GM23338 (cell line): ENCODE data around the gene TMEM154. TPM values are rescaled to one million over a fixed set of nuclear protein-coding genes. Genes with fewer than 3 reads are reported as not detected.

Experiments used
- ATAC-seq: fragments of 200-7000 bp; cut with Tn5 transposase; 3 replicates; pipeline ENCODE4 v1.9.1; 2020
- DNase-seq: peaks from one replicate; pipeline ENCODE4 v3.0.0-alpha.2; 2015; ENCODE audit warnings: low spot score
- H2AFZ ChIP-seq: fragments of 200-600 bp; sonication (generic); 2 replicates; pipeline ENCODE4 v1.8.0; 2016; ENCODE audit warnings: antibody characterized with exemption, mild to moderate bottlenecking, moderate library complexity
- H3F3A ChIP-seq: fragments of 200-600 bp; sonication (generic); replicated peaks from 2 replicates; pipeline ENCODE4 v1.8.0; 2017; ENCODE audit warnings: antibody characterized with exemption, mixed run types, low read depth
- H3K27ac ChIP-seq: fragments of 200-600 bp; sonication (generic); 2 replicates; pipeline ENCODE4 v1.6.1; 2016; ENCODE audit warnings: low read depth
- H3K27me3 ChIP-seq: fragments of 200-600 bp; sonication (generic); 2 replicates; pipeline ENCODE4 v1.8.0; 2016; ENCODE audit warnings: mild to moderate bottlenecking, mixed run types, moderate library complexity; ENCODE audit not compliant: insufficient read depth
- H3K36me3 ChIP-seq: fragments of 200-600 bp; sonication (generic); 2 replicates; pipeline ENCODE4 v1.8.0; 2016; ENCODE audit warnings: mild to moderate bottlenecking; ENCODE audit not compliant: insufficient read depth
- H3K4me1 ChIP-seq: fragments of 200-600 bp; sonication (generic); 2 replicates; pipeline ENCODE4 v1.8.0; 2016; ENCODE audit warnings: mild to moderate bottlenecking, moderate library complexity; ENCODE audit not compliant: insufficient read depth
- H3K4me2 ChIP-seq: fragments of 200-600 bp; sonication (generic); 2 replicates; pipeline ENCODE4 v1.7.1; 2017; ENCODE audit warnings: mixed run types
- H3K4me3 ChIP-seq: fragments of 200-600 bp; sonication (generic); 2 replicates; pipeline ENCODE4 v1.6.1; 2016; ENCODE audit warnings: mixed run types
- H3K79me2 ChIP-seq: fragments of 200-600 bp; sonication (generic); replicated peaks from 2 replicates; pipeline ENCODE4 v1.8.0; 2017; ENCODE audit warnings: mild to moderate bottlenecking; ENCODE audit not compliant: insufficient read depth
- H3K9me2 ChIP-seq: fragments of 200-600 bp; sonication (generic); 2 replicates; pipeline ENCODE4 v1.8.0; 2017; ENCODE audit not compliant: insufficient read depth
- H4K20me1 ChIP-seq: fragments of 200-600 bp; sonication (generic); replicated peaks from 2 replicates; pipeline ENCODE4 v1.8.0; 2017; ENCODE audit warnings: mild to moderate bottlenecking; ENCODE audit not compliant: insufficient read depth
- H3K27ac Mint-ChIP-seq: 2 replicates; pipeline ENCODE4 v1.8.0; 2020; ENCODE audit warnings: inconsistent platforms, mild to moderate bottlenecking, moderate library complexity, mixed read lengths
- H3K27me3 Mint-ChIP-seq: 3 replicates; pipeline ENCODE4 v1.8.0; 2022; ENCODE audit warnings: low read depth, mild to moderate bottlenecking, moderate library complexity, mixed read lengths, inconsistent platforms; ENCODE audit not compliant: insufficient read depth, poor library complexity
- H3K36me3 Mint-ChIP-seq: 3 replicates; pipeline ENCODE4 v1.8.0; 2021; ENCODE audit warnings: low read depth, mild to moderate bottlenecking, inconsistent platforms, moderate library complexity, mixed read lengths
- H3K4me1 Mint-ChIP-seq: 3 replicates; pipeline ENCODE4 v1.8.0; 2020; ENCODE audit warnings: mild to moderate bottlenecking, inconsistent platforms, mixed read lengths
- H3K4me3 Mint-ChIP-seq: 3 replicates; pipeline ENCODE4 v1.8.0; 2021; ENCODE audit warnings: moderate library complexity, mild to moderate bottlenecking, inconsistent platforms, mixed read lengths
- H3K9me3 Mint-ChIP-seq: 3 replicates; pipeline ENCODE4 v1.8.0; 2020; ENCODE audit warnings: moderate library complexity, mild to moderate bottlenecking, inconsistent platforms, mixed read lengths
- CREB1 ChIP-seq: fragments of 250-450 bp; sonication (Bioruptor Pico); IDR thresholded peaks from 2 replicates; pipeline ENCODE4 v1.5.0; 2020; ENCODE audit warnings: low read depth, mild to moderate bottlenecking, moderate library complexity
- CTCF ChIP-seq, 2 experiments: fragments of 200-600 bp in 1 of 2; sonication (generic) in 1 of 2; conservative IDR thresholded peaks; 2 replicates each; pipeline versions ENCODE4 v1.5.1 to v1.6.1; 2016 to 2017; ENCODE audit warnings: antibody characterized with exemption in 2 of 2, low read depth in 2 of 2, mild to moderate bottlenecking in 2 of 2, moderate library complexity in 1 of 2
- EZH2 ChIP-seq: fragments of 200-600 bp; sonication (generic); IDR thresholded peaks from one replicate; pipeline ENCODE4 v1.8.0; 2017; ENCODE audit warnings: antibody characterized with exemption, mild to moderate bottlenecking, low read depth; ENCODE audit not compliant: unreplicated experiment
- EZH2phosphoT487 ChIP-seq: fragments of 200-600 bp; sonication (generic); IDR thresholded peaks from one replicate; pipeline ENCODE4 v1.8.1; 2018; ENCODE audit warnings: antibody characterized with exemption; ENCODE audit not compliant: unreplicated experiment
- JUNB ChIP-seq: IDR thresholded peaks from one replicate; pipeline ENCODE4 v1.6.1; 2016; ENCODE audit warnings: antibody characterized with exemption; ENCODE audit not compliant: unreplicated experiment
- NANOG ChIP-seq: IDR thresholded peaks from 2 replicates; pipeline ENCODE4 v1.6.1; 2016; ENCODE audit warnings: antibody characterized with exemption, borderline replicate concordance
- POLR2AphosphoS5 ChIP-seq: IDR thresholded peaks from 2 replicates; pipeline ENCODE4 v1.6.1; 2016; ENCODE audit warnings: antibody characterized with exemption, low read depth
- STAT1 ChIP-seq: IDR thresholded peaks from one replicate; pipeline ENCODE4 v1.6.1; 2016; ENCODE audit warnings: antibody characterized with exemption; ENCODE audit not compliant: unreplicated experiment
- ZNF331 ChIP-seq: fragments of 250-450 bp; sonication (Bioruptor Pico); IDR thresholded peaks from 2 replicates; pipeline ENCODE4 v1.5.0; 2020; ENCODE audit warnings: low read depth, mild to moderate bottlenecking, moderate library complexity
- ZNF462 ChIP-seq: fragments of 250-450 bp; sonication (Bioruptor Pico); IDR thresholded peaks from 2 replicates; pipeline ENCODE4 v1.5.0; 2020; ENCODE audit warnings: mild to moderate bottlenecking, moderate library complexity
- polyA plus RNA-seq: library from polyadenylated mRNA; unstranded; fragments of >200 nt; fragmentation: Nextera tagmentation; extraction: Ambion mirVana; gene quantifications from 2 replicates; pipeline ENCODE4 v1.2.1, GENCODE V29; 2016
- total RNA-seq: library from RNA; depleted of rRNA; stranded (reverse); fragments of >200 nt; shearing (Covaris generic); gene quantifications from 2 replicates; pipeline ENCODE4 v1.2.3, GENCODE V29; 2014
- TF ChIP-seq, protein P1 (sequence below): IDR thresholded peaks from 2 replicates; pipeline ENCODE4 v1.6.1; 2016; ENCODE audit warnings: antibody characterized with exemption

Gene TMEM154
- total and polyA plus RNA-seq, 2 experiments from 2014 or later = 1.0 to 1.7 TPM

- H3K4me2 ChIP-seq = no peak overlapping the region
- H3K36me3 ChIP-seq = no peaks in the 10 kb centered on the region
- H3K27me3 Mint-ChIP-seq = peaks cover 7% of the 10 kb centered on the region
- H3K27ac ChIP-seq = no peak overlapping the region
- H3F3A ChIP-seq = no peaks in the 10 kb centered on the region
- H3K79me2 ChIP-seq = no peaks in the 10 kb centered on the region
- H3K4me3 Mint-ChIP-seq = no peak overlapping the region
- H3K36me3 Mint-ChIP-seq = no peaks in the 10 kb centered on the region
- H3K27ac Mint-ChIP-seq = no peak overlapping the region
- H3K4me3 ChIP-seq = no peak overlapping the region
- peaks cover 8% of the 10 kb centered on the region; the same call in 2 of the 3 replicates for H3K4me1 Mint-ChIP-seq
- H3K4me1 ChIP-seq = peaks cover under 1% of the 10 kb centered on the region; the same call in 1 of the 2 replicates
- H3K9me3 Mint-ChIP-seq = no peaks in the 10 kb centered on the region
- DNase-seq (no peak), ATAC-seq (no peak)
- no peak for TF ChIP-seq STAT1
- no peak for TF ChIP-seq CREB1 (CRISPR knock-in tag)
- no peak for TF ChIP-seq CTCF (conservative IDR thresholded peaks at IDR 0.05; ENCODE audit: low read depth in 2 of 2)
- H2AFZ ChIP-seq = peak overlapping the region; percentile 63; the same call in 1 of the 2 replicates
- H4K20me1 ChIP-seq = no peaks in the 10 kb centered on the region
- no peaks in the 10 kb centered on the region for H3K27me3 ChIP-seq
- no peaks in the 10 kb centered on the region; the same call in 1 of the 2 replicates for H3K9me2 ChIP-seq
These were observed 49.7 kb upstream of the TMEM154 start for GRCh38 chr4:152729466-152729865.

GRCh38 chr4:152728343-152728742 is 48.5 kb upstream of the TMEM154 start:
- no peaks in the 10 kb centered on the region for H3K36me3 Mint-ChIP-seq
- Histone ChIP-seq H3K4me3 (no peak overlapping the region), H3K27ac (no peak overlapping the region), H3F3A (no peaks in the 10 kb centered on the region), H2AFZ (no peak overlapping the region), H4K20me1 (no peaks in the 10 kb centered on the region), H3K4me2 (no peak overlapping the region), H3K4me1 (no peaks in the 10 kb centered on the region), H3K9me2 (no peaks in the 10 kb centered on the region; the same call in 1 of the 2 replicates), H3K36me3 (no peaks in the 10 kb centered on the region), H3K79me2 (no peaks in the 10 kb centered on the region), H3K27me3 (no peaks in the 10 kb centered on the region)
- no peak overlapping the region for H3K4me3 Mint-ChIP-seq
- peaks cover 4% of the 10 kb centered on the region for H3K27me3 Mint-ChIP-seq
- H3K4me1 Mint-ChIP-seq = no peaks in the 10 kb centered on the region
- no peak overlapping the region for H3K27ac Mint-ChIP-seq
- DNase-seq (no peak), ATAC-seq (no peak)
- no peaks in the 10 kb centered on the region for H3K9me3 Mint-ChIP-seq
- TF ChIP-seq EZH2 (no peak), JUNB (no peak), ZNF331 (CRISPR knock-in tag) (no peak), EZH2phosphoT487 (no peak), POLR2AphosphoS5 (no peak), NANOG (no peak), ZNF462 (CRISPR knock-in tag) (no peak), STAT1 (no peak), CTCF (conservative IDR thresholded peaks at IDR 0.05; ENCODE audit: low read depth in 2 of 2) (no peak)
- TF ChIP-seq, protein P1, sequence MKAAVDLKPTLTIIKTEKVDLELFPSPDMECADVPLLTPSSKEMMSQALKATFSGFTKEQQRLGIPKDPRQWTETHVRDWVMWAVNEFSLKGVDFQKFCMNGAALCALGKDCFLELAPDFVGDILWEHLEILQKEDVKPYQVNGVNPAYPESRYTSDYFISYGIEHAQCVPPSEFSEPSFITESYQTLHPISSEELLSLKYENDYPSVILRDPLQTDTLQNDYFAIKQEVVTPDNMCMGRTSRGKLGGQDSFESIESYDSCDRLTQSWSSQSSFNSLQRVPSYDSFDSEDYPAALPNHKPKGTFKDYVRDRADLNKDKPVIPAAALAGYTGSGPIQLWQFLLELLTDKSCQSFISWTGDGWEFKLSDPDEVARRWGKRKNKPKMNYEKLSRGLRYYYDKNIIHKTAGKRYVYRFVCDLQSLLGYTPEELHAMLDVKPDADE = no peak
